ENCODE data around the gene GALNT15. TPM values are rescaled to one million over a fixed set of nuclear protein-coding genes. Genes with fewer than 3 reads are reported as not detected.

Gene GALNT15
- total and polyA plus RNA-seq, 2 donors (not counting 1 experiment from before 2014, with no cell fraction given) = not detected

- peaks cover 3% of the 10 kb centered on the region for H3K27me3 Mint-ChIP-seq
- CTCF ChIA-PET = interaction anchor here (0.6 kb wide), 1 partner anchor 67 kb away, joined by 3 read pairs; no protein-coding TSS in a partner anchor
These were observed 25.9 kb downstream of the GALNT15 start for GRCh38 chr3:16200411-16200810.

GRCh38 chr3:16203031-16203430, 28.6 kb downstream of the GALNT15 start:
- TF ChIP-seq, protein P1, sequence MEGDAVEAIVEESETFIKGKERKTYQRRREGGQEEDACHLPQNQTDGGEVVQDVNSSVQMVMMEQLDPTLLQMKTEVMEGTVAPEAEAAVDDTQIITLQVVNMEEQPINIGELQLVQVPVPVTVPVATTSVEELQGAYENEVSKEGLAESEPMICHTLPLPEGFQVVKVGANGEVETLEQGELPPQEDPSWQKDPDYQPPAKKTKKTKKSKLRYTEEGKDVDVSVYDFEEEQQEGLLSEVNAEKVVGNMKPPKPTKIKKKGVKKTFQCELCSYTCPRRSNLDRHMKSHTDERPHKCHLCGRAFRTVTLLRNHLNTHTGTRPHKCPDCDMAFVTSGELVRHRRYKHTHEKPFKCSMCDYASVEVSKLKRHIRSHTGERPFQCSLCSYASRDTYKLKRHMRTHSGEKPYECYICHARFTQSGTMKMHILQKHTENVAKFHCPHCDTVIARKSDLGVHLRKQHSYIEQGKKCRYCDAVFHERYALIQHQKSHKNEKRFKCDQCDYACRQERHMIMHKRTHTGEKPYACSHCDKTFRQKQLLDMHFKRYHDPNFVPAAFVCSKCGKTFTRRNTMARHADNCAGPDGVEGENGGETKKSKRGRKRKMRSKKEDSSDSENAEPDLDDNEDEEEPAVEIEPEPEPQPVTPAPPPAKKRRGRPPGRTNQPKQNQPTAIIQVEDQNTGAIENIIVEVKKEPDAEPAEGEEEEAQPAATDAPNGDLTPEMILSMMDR (IDR thresholded peaks at IDR 0.05) = no peak
- TF ChIP-seq EZH2 (IDR thresholded peaks at IDR 0.05; ENCODE audit: borderline replicate concordance, insufficient read depth, low read depth, low read length, poor library complexity, severe bottlenecking) = no peak
- Histone ChIP-seq H3K9ac (ENCODE audit: low read length) (no peak overlapping the region), H3K79me2 (ENCODE audit: control insufficient read depth, insufficient read depth, low read length) (no peaks in the 10 kb centered on the region), H3K27ac (ENCODE audit: low read length in 2 of 2) (no peak overlapping the region), H3K36me3 (replicated peaks in 1 of 2; ENCODE audit: control extremely low read depth in 1 of 2, control insufficient read depth in 1 of 2, extremely low read depth in 1 of 2, insufficient read depth in 2 of 2, low read length in 1 of 2) (no peaks in the 10 kb centered on the region), H3K4me3 (ENCODE audit: control extremely low read depth in 1 of 5, extremely low read depth in 1 of 5, insufficient read depth in 1 of 5, low read depth in 2 of 5, low read length in 4 of 5) (no peak overlapping the region), H2AFZ (ENCODE audit: insufficient read depth, low read depth, low read length, poor library complexity, severe bottlenecking) (no peak overlapping the region), H3K9me3 (ENCODE audit: control extremely low read depth in 1 of 3, control insufficient read depth in 2 of 3, insufficient read depth in 1 of 3, low read length in 2 of 3) (no peaks in the 10 kb centered on the region), H3K4me2 (replicated peaks; ENCODE audit: low read depth, low read length, poor library complexity, severe bottlenecking) (no peak overlapping the region), H3K4me1 (ENCODE audit: control insufficient read depth in 2 of 2, insufficient read depth in 2 of 2, low read length in 2 of 2) (no peaks in the 10 kb centered on the region), H4K20me1 (ENCODE audit: control insufficient read depth, insufficient read depth, low read length, poor library complexity, severe bottlenecking) (no peaks in the 10 kb centered on the region), H3K27me3 (replicated peaks in 1 of 4; ENCODE audit: control extremely low read depth in 1 of 4, control insufficient read depth in 3 of 4, insufficient read depth in 4 of 4, low read length in 3 of 4) (peaks cover 0 to 3% (median 1%) of the 10 kb centered on the region in 4 experiments)
- H3K9me3 Mint-ChIP-seq (ENCODE audit: insufficient read depth) = no peaks in the 10 kb centered on the region
- H3K27me3 Mint-ChIP-seq = peaks cover 3% of the 10 kb centered on the region
- no peak overlapping the region for H3K27ac Mint-ChIP-seq
- ChIA-PET CTCF (no interaction called here), POLR2A (no interaction called here)
- WGBS (ENCODE audit: insufficient coverage) = 77% methylated on average over 3 of the region's 4 CpGs
- intact Hi-C loops (cut with micrococcal nuclease) = no loop called here
- H3K4me1 Mint-ChIP-seq = no peaks in the 10 kb centered on the region
- DNase-seq = no peak
- no peak overlapping the region for H3K4me3 Mint-ChIP-seq
- no peak for ATAC-seq (ENCODE audit: low read depth)

More at GRCh38 chr3:16200411-16200810, 25.9 kb downstream of the GALNT15 start:
- no peak overlapping the region for H3K27ac Mint-ChIP-seq
- TF ChIP-seq, protein P1 (IDR thresholded peaks at IDR 0.05) = no peak
- TF ChIP-seq EZH2 (IDR thresholded peaks at IDR 0.05; ENCODE audit: borderline replicate concordance, insufficient read depth, low read depth, low read length, poor library complexity, severe bottlenecking) = no peak
- Histone ChIP-seq H2AFZ (ENCODE audit: insufficient read depth, low read depth, low read length, poor library complexity, severe bottlenecking) (no peak overlapping the region), H3K4me2 (replicated peaks; ENCODE audit: low read depth, low read length, poor library complexity, severe bottlenecking) (no peak overlapping the region), H3K9me3 (ENCODE audit: control extremely low read depth in 1 of 3, control insufficient read depth in 2 of 3, insufficient read depth in 1 of 3, low read length in 2 of 3) (no peaks in the 10 kb centered on the region), H3K36me3 (replicated peaks in 1 of 2; ENCODE audit: control extremely low read depth in 1 of 2, control insufficient read depth in 1 of 2, extremely low read depth in 1 of 2, insufficient read depth in 2 of 2, low read length in 1 of 2) (no peaks in the 10 kb centered on the region), H3K4me3 (ENCODE audit: control extremely low read depth in 1 of 5, extremely low read depth in 1 of 5, insufficient read depth in 1 of 5, low read depth in 2 of 5, low read length in 4 of 5) (no peak overlapping the region), H3K9ac (ENCODE audit: low read length) (no peak overlapping the region), H4K20me1 (ENCODE audit: control insufficient read depth, insufficient read depth, low read length, poor library complexity, severe bottlenecking) (no peaks in the 10 kb centered on the region), H3K4me1 (ENCODE audit: control insufficient read depth in 2 of 2, insufficient read depth in 2 of 2, low read length in 2 of 2) (no peaks in the 10 kb centered on the region), H3K27me3 (replicated peaks in 1 of 4; ENCODE audit: control extremely low read depth in 1 of 4, control insufficient read depth in 3 of 4, insufficient read depth in 4 of 4, low read length in 3 of 4) (peaks cover 0 to 3% (median 1%) of the 10 kb centered on the region in 4 experiments), H3K27ac (ENCODE audit: low read length in 2 of 2) (no peak overlapping the region), H3K79me2 (ENCODE audit: control insufficient read depth, insufficient read depth, low read length) (no peaks in the 10 kb centered on the region)
- H3K9me3 Mint-ChIP-seq (ENCODE audit: insufficient read depth) = no peaks in the 10 kb centered on the region
- 97% methylated on average over 8 of the region's 8 CpGs for WGBS (ENCODE audit: insufficient coverage)
- ATAC-seq (ENCODE audit: low read depth) = no peak
- no peaks in the 10 kb centered on the region for H3K4me1 Mint-ChIP-seq
- POLR2A ChIA-PET = no interaction called here
- intact Hi-C loops (cut with micrococcal nuclease) = no loop called here
- no peak for DNase-seq
- no peak overlapping the region for H3K4me3 Mint-ChIP-seq

Data from B cell (primary cell).